ENCODE measurements around the gene USP40.

GRCh38 chr2:233474308-233475160 lies 92.0 kb downstream of the USP40 start:
- no peak for TF ChIP-seq CTCF (conservative IDR thresholded peaks at IDR 0.05; ENCODE audit: low read length)
- no peak for TF ChIP-seq EZH2phosphoT487 (IDR thresholded peaks at IDR 0.05; ENCODE audit: borderline replicate concordance, low read depth, low read length)
